B cell (primary cell): ENCODE measurements around the gene C12orf75. TPM values are rescaled to one million over a fixed set of nuclear protein-coding genes. Genes with fewer than 3 reads are reported as not detected.

Source experiments
- ATAC-seq: fragments of 200-7000 bp; cut with Tn5 transposase; one replicate; pipeline ENCODE4 v1.10.0; 2021; ENCODE audit warnings: low read depth, mild to moderate bottlenecking, moderate number of reproducible peaks, moderate library complexity
- CTCF ChIA-PET: fragments of 350-600 bp; sonication (Branson Sonifier 250); formaldehyde crosslinking; loops from one replicate; lab custom pipeline; 2021; ENCODE audit warnings: antibody characterized with exemption, inconsistent platforms; lab: Charles Lee
- POLR2A ChIA-PET: fragments of 350-600 bp; sonication (Branson Sonifier 250); formaldehyde crosslinking; loops from one replicate; lab custom pipeline; 2021; ENCODE audit warnings: antibody characterized with exemption; lab: Charles Lee
- DNase-seq: peaks from one replicate; pipeline ENCODE4 v3.0.0; 2013
- H2AFZ ChIP-seq: 2 replicates; pipeline ENCODE4 v1.6.1; 2012; ENCODE audit warnings: mild to moderate bottlenecking, low read depth, low read length; ENCODE audit not compliant: insufficient read depth, poor library complexity, severe bottlenecking
- H3K27ac ChIP-seq, 2 donors: 1 replicate in 1 of 2; 2 replicates in 1 of 2; pipeline ENCODE4 v1.5.1; 2012 to 2013; ENCODE audit warnings: low read length in 2 of 2, mild to moderate bottlenecking in 2 of 2, moderate library complexity in 1 of 2
- H3K27me3 ChIP-seq, 4 experiments: fragments of 200-600 bp in 1 of 4; sonication (generic) in 1 of 4; replicated peaks in 1 of 4; 1 replicate in 2 of 4; 2 replicates in 2 of 4; pipeline versions ENCODE4 v1.6.1 to v1.7.0; 2013 to 2016; ENCODE audit warnings: low read length in 3 of 4, mild to moderate bottlenecking in 2 of 4, mixed read lengths in 1 of 4, moderate library complexity in 1 of 4; ENCODE audit not compliant: insufficient read depth in 4 of 4, control insufficient read depth in 3 of 4; ENCODE audit errors: control extremely low read depth in 1 of 4
- H3K36me3 ChIP-seq, 2 experiments: replicated peaks in 1 of 2; 1 replicate in 1 of 2; 2 replicates in 1 of 2; pipeline versions ENCODE4 v1.6.1 to v1.7.1; 2013; ENCODE audit warnings: low read length in 1 of 2; ENCODE audit not compliant: insufficient read depth in 2 of 2, control insufficient read depth in 1 of 2; ENCODE audit errors: control extremely low read depth in 1 of 2, extremely low read depth in 1 of 2
- H3K4me1 ChIP-seq, 2 donors: fragments of 200-600 bp in 1 of 2; sonication (generic) in 1 of 2; 1 replicate in 1 of 2; 2 replicates in 1 of 2; pipeline versions ENCODE4 v1.5.1 to v1.6.1; 2013 to 2017; ENCODE audit warnings: low read length in 2 of 2; ENCODE audit not compliant: control insufficient read depth in 2 of 2, insufficient read depth in 2 of 2
- H3K4me2 ChIP-seq: replicated peaks from 2 replicates; pipeline ENCODE3; 2012; ENCODE audit warnings: mild to moderate bottlenecking, low read depth, low read length; ENCODE audit not compliant: poor library complexity, severe bottlenecking
- H3K4me3 ChIP-seq, 5 experiments: fragments of 200-600 bp in 1 of 5; sonication (generic) in 1 of 5; 1 replicate in 3 of 5; 2 replicates in 2 of 5; pipeline versions ENCODE4 v1.5.1 to v1.7.0; 2011 to 2016; ENCODE audit warnings: low read length in 4 of 5, mild to moderate bottlenecking in 4 of 5, low read depth in 2 of 5, control low read depth in 1 of 5, moderate library complexity in 1 of 5; ENCODE audit not compliant: insufficient read depth in 1 of 5; ENCODE audit errors: control extremely low read depth in 1 of 5, extremely low read depth in 1 of 5
- H3K79me2 ChIP-seq: fragments of 200-600 bp; sonication (generic); one replicate; pipeline ENCODE4 v1.6.0; 2016; ENCODE audit warnings: low read length; ENCODE audit not compliant: control insufficient read depth, insufficient read depth
- H3K9ac ChIP-seq: fragments of 200-600 bp; sonication (generic); 2 replicates; pipeline ENCODE4 v1.6.1; 2017; ENCODE audit warnings: mild to moderate bottlenecking, low read length, moderate library complexity
- H3K9me3 ChIP-seq, 3 donors: one replicate each; pipeline versions ENCODE4 v1.6.1 to v1.7.1; 2013; ENCODE audit warnings: low read length in 2 of 3; ENCODE audit not compliant: control insufficient read depth in 2 of 3, insufficient read depth in 1 of 3; ENCODE audit errors: control extremely low read depth in 1 of 3
- H4K20me1 ChIP-seq: 2 replicates; pipeline ENCODE4 v1.6.0; 2012; ENCODE audit warnings: mild to moderate bottlenecking, low read length; ENCODE audit not compliant: insufficient read depth, control insufficient read depth, poor library complexity, severe bottlenecking
- H3K27ac Mint-ChIP-seq: one replicate; pipeline ENCODE4 v1.8.0; 2021; ENCODE audit warnings: mixed read lengths
- H3K27me3 Mint-ChIP-seq: one replicate; pipeline ENCODE4 v1.8.0; 2021; ENCODE audit warnings: mixed read lengths
- H3K4me1 Mint-ChIP-seq: one replicate; pipeline ENCODE4 v1.8.0; 2021; ENCODE audit warnings: mixed read lengths
- H3K4me3 Mint-ChIP-seq: one replicate; pipeline ENCODE4 v1.8.0; 2021; ENCODE audit warnings: mixed read lengths
- H3K9me3 Mint-ChIP-seq: one replicate; pipeline ENCODE4 v1.8.0; 2022; ENCODE audit warnings: mixed read lengths; ENCODE audit not compliant: insufficient read depth
- CTCF ChIP-seq: fragments of 200-600 bp; IDR thresholded peaks from one replicate; pipeline ENCODE4 v1.8.0; 2022; ENCODE audit warnings: antibody characterized with exemption, mild to moderate bottlenecking
- EZH2 ChIP-seq: IDR thresholded peaks from 2 replicates; pipeline ENCODE4 v1.6.1; 2012; ENCODE audit warnings: borderline replicate concordance, low read depth, mild to moderate bottlenecking, moderate library complexity, low read length; ENCODE audit not compliant: insufficient read depth, poor library complexity, severe bottlenecking
- WGBS: methylation state at CpG from one replicate; pipeline ENCODE4 v1.1.5; 2013; ENCODE audit warnings: missing lambda C conversion rate; ENCODE audit not compliant: insufficient coverage; 5-methylcytosine and 5-hydroxymethylcytosine counted together
- intact Hi-C: fragments of 100-400 bp; cut with micrococcal nuclease; formaldehyde crosslinking; loops from one replicate; pipeline ENCODE4 v1.10.0; 2022
- polyA plus RNA-seq: library from polyadenylated mRNA; depleted of rRNA; stranded (reverse); fragments of >200 nt; gene quantifications from 2 replicates; pipeline ENCODE4 v1.2.3, GENCODE V29; 2012
- total RNA-seq, 2 donors: library from RNA; stranded (reverse); fragments of 120-200 nt in 1 of 2; gene quantifications; 1 replicate in 1 of 2; 2 replicates in 1 of 2; pipeline versions ENCODE4 v1.2.3 to v1.2.4, GENCODE V29; 2013 to 2022

Gene C12orf75
- total and polyA plus RNA-seq, 2 donors (not counting 1 experiment from before 2014, with no cell fraction given), result 8.5 to 12.9 TPM

- Histone ChIP-seq H3K36me3 (no peaks in the 10 kb centered on the region), H3K27me3 (no peaks in the 10 kb centered on the region), H3K4me3 (no peak overlapping the region), H3K27ac (no peak overlapping the region), H3K9ac (no peak overlapping the region), H4K20me1 (no peaks in the 10 kb centered on the region), H3K4me1 (peaks cover 6 to 16% of the 10 kb centered on the region in 2 donors), H3K9me3 (no peaks in the 10 kb centered on the region), H3K79me2 (no peaks in the 10 kb centered on the region), H2AFZ (no peak overlapping the region), H3K4me2 (no peak overlapping the region)
- CTCF ChIA-PET, result no interaction called here
- Mint-ChIP-seq H3K27me3 (no peaks in the 10 kb centered on the region), H3K4me3 (no peak overlapping the region), H3K27ac (no peak overlapping the region), H3K9me3 (no peaks in the 10 kb centered on the region), H3K4me1 (peaks cover 19% of the 10 kb centered on the region)
- TF ChIP-seq EZH2, result no peak
- no peak for TF ChIP-seq CTCF
- DNase-seq, result no peak
- 77% methylated on average over 2 of the region's 2 CpGs for WGBS
- POLR2A ChIA-PET, result interaction anchor here (0.6 kb wide), 1 partner anchor 64 kb away, joined by 13 read pairs; no protein-coding TSS in a partner anchor
- intact Hi-C loops, result no loop called here
- no peak for ATAC-seq
Observed at GRCh38 chr12:105324704-105325103, 5.8 kb upstream of the C12orf75 start.

GRCh38 chr12:105325117-105325516 is 5.4 kb upstream of the C12orf75 start:
- no peak overlapping the region for H2AFZ ChIP-seq
- 100% methylated on average over 2 of the region's 2 CpGs for WGBS
- no peak overlapping the region for H3K4me3 ChIP-seq
- Mint-ChIP-seq H3K27me3 (no peaks in the 10 kb centered on the region), H3K9me3 (no peaks in the 10 kb centered on the region), H3K4me1 (peaks cover 23% of the 10 kb centered on the region), H3K27ac (no peak overlapping the region), H3K4me3 (no peak overlapping the region)
- intact Hi-C loops, result no loop called here
- no peaks in the 10 kb centered on the region for H4K20me1 ChIP-seq
- H3K4me1 ChIP-seq, result peaks cover 10 to 19% of the 10 kb centered on the region in 2 donors
- no peak overlapping the region for H3K27ac ChIP-seq
- DNase-seq (no peak), ATAC-seq (no peak)
- no peaks in the 10 kb centered on the region for H3K9me3 ChIP-seq
- no peaks in the 10 kb centered on the region for H3K36me3 ChIP-seq
- no peak overlapping the region for H3K9ac ChIP-seq
- ChIA-PET POLR2A (interaction anchor here (0.6 to 0.7 kb wide), 2 partner anchors 63 to 287 kb away, joined by 4 to 13 read pairs; no protein-coding TSS in a partner anchor), CTCF (no interaction called here)
- no peak overlapping the region for H3K4me2 ChIP-seq
- H3K79me2 ChIP-seq, result no peaks in the 10 kb centered on the region
- TF ChIP-seq CTCF (no peak), EZH2 (no peak)
- H3K27me3 ChIP-seq, result no peaks in the 10 kb centered on the region
